A549 (cell line): ENCODE results near the gene MCM10. TPM values are rescaled to one million over a fixed set of nuclear protein-coding genes. Genes with fewer than 3 reads are reported as not detected.
A peak's percentile ranks its signal among the peaks of the same experiment; 100 is the strongest.

Experiments
- ATAC-seq, 2 experiments: fragments of 200-7000 bp in 1 of 2; fragments of >200 bp in 1 of 2; cut with Nextera tagmentation in 1 of 2; cut with Tn5 transposase in 1 of 2; 3 replicates each; pipeline versions ENCODE4 v1.8.0 to v1.9.1; 2018 to 2020; ENCODE audit warnings: mild to moderate bottlenecking in 1 of 2, moderate library complexity in 1 of 2
- CTCF ChIA-PET: fragments of 300-600 bp; sonication (Branson Sonifier 250); formaldehyde crosslinking; extraction: SDS; loops from one replicate; lab custom pipeline; 2021; ENCODE audit warnings: antibody characterized with exemption, inconsistent platforms; lab: Yijun Ruan, JAX
- POLR2A ChIA-PET: fragments of 350-600 bp; formaldehyde crosslinking; extraction: SDS; loops from one replicate; lab custom pipeline; 2021; ENCODE audit warnings: antibody characterized with exemption, inconsistent platforms; lab: Yijun Ruan, JAX
- DNase-seq, 2 experiments: peaks; one replicate each; pipeline versions ENCODE4 v3.0.0 to v3.0.0-alpha.2; 2011 to 2016; ENCODE audit warnings: low read depth in 1 of 2, low spot score in 1 of 2
- FAIRE-seq: peaks from 2 replicates; lab custom pipeline; 2011; peaks lifted over from hg19 to GRCh38; lab: Jason Lieb, UNC
- H3K27ac ChIP-seq, 2 experiments: fragments of >200 bp; sonication (Bioruptor Twin); formaldehyde crosslinking; 3 replicates each; pipeline ENCODE4 v1.5.1; 2016 to 2017
- H3K4me1 ChIP-seq: fragments of >200 bp; sonication (Bioruptor Twin); formaldehyde crosslinking; 3 replicates; pipeline ENCODE4 v1.6.1; 2016
- H3K4me2 ChIP-seq: fragments of >200 bp; sonication (Bioruptor Twin); formaldehyde crosslinking; 3 replicates; pipeline ENCODE4 v1.6.1; 2016
- H3K4me3 ChIP-seq: fragments of >200 bp; sonication (Bioruptor Twin); formaldehyde crosslinking; 3 replicates; pipeline ENCODE4 v1.5.1; 2016
- H3K9me3 ChIP-seq: fragments of >200 bp; sonication (Bioruptor Twin); formaldehyde crosslinking; 3 replicates; pipeline ENCODE4 v1.6.1; 2016
- CBX8 ChIP-seq: fragments of 200-600 bp; sonication (generic); IDR thresholded peaks from 2 replicates; pipeline ENCODE4 v1.6.1; 2016
- CHD4 ChIP-seq: fragments of 200-600 bp; sonication (generic); IDR thresholded peaks from 2 replicates; pipeline ENCODE4 v1.6.1; 2016; ENCODE audit warnings: antibody characterized with exemption, mild to moderate bottlenecking, borderline replicate concordance
- EHF ChIP-seq: fragments of 250-450 bp; sonication (Bioruptor Pico); IDR thresholded peaks from 2 replicates; pipeline ENCODE4 v1.5.0; 2020; ENCODE audit warnings: mild to moderate bottlenecking
- ELK1 ChIP-seq: fragments of 150-350 bp; IDR thresholded peaks from 2 replicates; pipeline ENCODE4 v1.6.1; 2014; ENCODE audit warnings: low read depth, mild to moderate bottlenecking, low read length
- ESRRA ChIP-seq: fragments of 150-350 bp; IDR thresholded peaks from 2 replicates; pipeline ENCODE4 v1.6.1; 2014; ENCODE audit warnings: mild to moderate bottlenecking, low read length, borderline replicate concordance
- FOSL2 ChIP-seq, 2 experiments: fragments of 450-650 bp in 1 of 2; fragments of >200 bp in 1 of 2; sonication (Bioruptor Twin) in 1 of 2; formaldehyde crosslinking; IDR thresholded peaks; 2 replicates each; pipeline versions ENCODE4 v1.5.0 to v1.6.1; 2016 to 2020; ENCODE audit warnings: mild to moderate bottlenecking in 1 of 2, moderate library complexity in 1 of 2
- HDAC2 ChIP-seq: fragments of 200-600 bp; sonication (generic); IDR thresholded peaks from 2 replicates; pipeline ENCODE4 v1.6.1; 2016
- HOXA7 ChIP-seq: fragments of 250-450 bp; sonication (Bioruptor Pico); IDR thresholded peaks from 2 replicates; pipeline ENCODE4 v1.5.0; 2020; ENCODE audit warnings: mild to moderate bottlenecking, moderate library complexity
- MAFK ChIP-seq: fragments of 450-650 bp; IDR thresholded peaks from 2 replicates; pipeline ENCODE4 v1.6.1; 2014; ENCODE audit not compliant: partially characterized antibody
- MAX ChIP-seq: IDR thresholded peaks from 2 replicates; pipeline ENCODE4 v1.6.1; 2012
- NFE2L2 ChIP-seq: fragments of 150-350 bp; conservative IDR thresholded peaks from 2 replicates; pipeline ENCODE4 v1.6.1; 2014; ENCODE audit warnings: low read length
- NPAS2 ChIP-seq: fragments of 250-450 bp; sonication (Bioruptor Pico); IDR thresholded peaks from 2 replicates; pipeline ENCODE4 v1.8.0; 2022; ENCODE audit warnings: mild to moderate bottlenecking, moderate library complexity, borderline replicate concordance
- POLR2AphosphoS2 ChIP-seq: conservative IDR thresholded peaks from 2 replicates; pipeline ENCODE4 v1.6.1; 2012; ENCODE audit warnings: low read length, improper control_type of control experiment, inconsistent platforms
- RAD21 ChIP-seq, 2 experiments: fragments of >200 bp in 1 of 2; sonication (Bioruptor Twin) in 1 of 2; formaldehyde crosslinking in 1 of 2; IDR thresholded peaks in 1 of 2; conservative IDR thresholded peaks in 1 of 2; 2 replicates in 1 of 2; 3 replicates in 1 of 2; pipeline ENCODE4 v1.6.1; 2012 to 2018; ENCODE audit warnings: inconsistent platforms in 1 of 2
- TFCP2L1 ChIP-seq: fragments of 250-450 bp; sonication (Bioruptor Pico); IDR thresholded peaks from 2 replicates; pipeline ENCODE4 v1.5.0; 2021; ENCODE audit warnings: mild to moderate bottlenecking
- WGBS: methylation state at CpG from one replicate; pipeline ENCODE4 v1.1.6; 2017; ENCODE audit errors: missing lambda C conversion rate; 5-methylcytosine and 5-hydroxymethylcytosine counted together
- polyA plus RNA-seq, 4 experiments: library from polyadenylated mRNA; depleted of rRNA in 3 of 4; stranded (reverse); fragments of >200 nt; fragmentation: RNase III in 1 of 4; extraction: RNeasy Plus Mini Kit Qiagen cat#74134 plus additional on column Dnase treatment in 1 of 4; gene quantifications; 2 replicates in 3 of 4; 3 replicates in 1 of 4; pipeline ENCODE4 v1.2.3, GENCODE V29; 2011 to 2017
- TF ChIP-seq, protein P1 (sequence below): IDR thresholded peaks from 2 replicates; pipeline ENCODE4 v1.6.1; 2012
- TF ChIP-seq, protein P2 (sequence below): fragments of 250-450 bp; sonication (Bioruptor Pico); IDR thresholded peaks from 2 replicates; pipeline ENCODE4 v1.5.0; 2021; ENCODE audit warnings: mild to moderate bottlenecking, moderate library complexity, borderline replicate concordance

Gene MCM10
- polyA plus RNA-seq, 2 of the 4 experiments (the other 2 are of a cell fraction): 24.3 to 24.4 TPM

DNA sequence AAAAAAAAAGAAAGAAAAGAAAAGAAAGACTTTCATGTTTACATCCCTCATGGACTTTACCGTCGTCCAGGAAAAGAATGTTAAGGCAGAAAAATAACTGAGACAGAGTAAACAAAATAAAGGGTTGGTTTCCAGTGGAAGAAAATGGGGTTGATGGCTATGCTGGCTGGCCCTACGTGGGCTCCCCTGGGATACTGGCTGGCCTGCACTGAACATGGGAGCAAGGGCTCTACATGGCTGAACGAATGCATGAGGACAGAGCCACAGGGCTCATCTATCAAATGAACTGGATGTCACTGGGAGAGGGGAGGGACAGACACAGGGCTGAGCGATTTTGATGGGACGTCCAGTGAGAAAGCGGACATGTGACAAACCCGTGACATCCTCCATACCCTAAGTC, 75.3 kb downstream of the MCM10 start:
- H3K4me3 ChIP-seq: no peak overlapping the region
- no peak for DNase-seq
- H3K27ac ChIP-seq: no peak overlapping the region
- ChIA-PET CTCF (interaction anchor here (0.6 to 1.4 kb wide), 3 partner anchors 8 to 71 kb away, joined by 3 to 4 read pairs (median 4); no protein-coding TSS in a partner anchor), POLR2A (interaction anchor here (0.6 kb wide), 1 partner anchor 40 kb away, joined by 3 read pairs; no protein-coding TSS in a partner anchor)
- ATAC-seq: no peak
- WGBS: 74% methylated on average over 8 of the region's 8 CpGs
- H3K4me2 ChIP-seq: no peak overlapping the region
- no peak for FAIRE-seq
- no peaks in the 10 kb centered on the region for H3K9me3 ChIP-seq
- TF ChIP-seq HOXA7 (CRISPR knock-in tag): no peak
- TF ChIP-seq RAD21 (conservative IDR thresholded peaks at IDR 0.05 in 1 of 2, IDR thresholded peaks at IDR 0.05 in 1 of 2): no peak
- no peak for TF ChIP-seq NFE2L2
- no peak for TF ChIP-seq POLR2AphosphoS2
- no peaks in the 10 kb centered on the region for H3K4me1 ChIP-seq

DNA sequence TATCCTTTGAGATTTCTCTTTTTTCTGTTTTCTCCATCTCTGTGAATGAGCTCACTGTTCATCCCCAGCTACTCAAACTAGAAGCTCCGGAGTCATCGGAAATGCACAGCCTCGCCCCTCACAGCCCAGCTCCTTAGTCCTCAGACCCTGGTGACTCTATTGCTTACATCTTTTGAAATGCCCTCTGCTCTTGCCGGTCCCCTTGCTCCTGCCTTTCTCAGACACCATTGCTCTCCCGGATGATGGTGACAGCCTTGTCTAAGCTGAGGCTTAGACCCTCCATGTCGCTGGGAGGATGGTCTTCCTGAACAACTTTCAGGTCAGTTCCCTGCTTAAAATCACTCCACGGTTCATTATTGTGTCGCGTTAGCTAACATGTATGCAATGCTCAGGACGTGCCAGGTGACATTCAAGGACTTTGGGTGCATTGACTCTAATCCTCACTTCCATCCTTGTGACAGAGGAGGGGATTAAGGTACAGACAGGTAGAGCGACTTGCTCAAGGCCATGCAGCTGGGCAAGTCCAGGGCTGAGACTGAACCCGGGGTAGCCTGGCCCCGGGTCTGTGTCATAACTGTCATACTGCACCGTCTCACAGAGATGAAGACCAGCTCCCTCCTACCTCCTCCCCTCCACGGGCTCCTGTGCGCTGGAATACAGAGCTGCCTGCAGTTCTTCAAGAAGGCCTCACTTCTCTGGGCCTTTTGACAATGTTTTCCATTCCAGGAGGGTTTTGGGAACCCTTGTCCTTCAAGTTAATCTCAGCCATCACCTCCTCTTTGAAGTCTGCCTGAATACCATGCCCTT, 77.1 kb downstream of the MCM10 start:
- Histone ChIP-seq H3K4me2 (no peak overlapping the region), H3K9me3 (no peaks in the 10 kb centered on the region)
- DNase-seq (no peak), FAIRE-seq (no peak)
- ChIA-PET POLR2A (no interaction called here), CTCF (interaction anchor here (0.7 to 1.3 kb wide), 3 partner anchors 76 to 196 kb away, joined by 3 to 4 read pairs (median 3); no protein-coding TSS in a partner anchor)
- no peak for TF ChIP-seq MAFK
- no peak for TF ChIP-seq CBX8
- TF ChIP-seq, protein P1, sequence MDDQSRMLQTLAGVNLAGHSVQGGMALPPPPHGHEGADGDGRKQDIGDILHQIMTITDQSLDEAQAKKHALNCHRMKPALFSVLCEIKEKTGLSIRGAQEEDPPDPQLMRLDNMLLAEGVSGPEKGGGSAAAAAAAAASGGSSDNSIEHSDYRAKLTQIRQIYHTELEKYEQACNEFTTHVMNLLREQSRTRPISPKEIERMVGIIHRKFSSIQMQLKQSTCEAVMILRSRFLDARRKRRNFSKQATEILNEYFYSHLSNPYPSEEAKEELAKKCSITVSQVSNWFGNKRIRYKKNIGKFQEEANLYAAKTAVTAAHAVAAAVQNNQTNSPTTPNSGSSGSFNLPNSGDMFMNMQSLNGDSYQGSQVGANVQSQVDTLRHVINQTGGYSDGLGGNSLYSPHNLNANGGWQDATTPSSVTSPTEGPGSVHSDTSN: no peak
- no peak for TF ChIP-seq CHD4
- TF ChIP-seq MAX: no peak
- TF ChIP-seq ESRRA: no peak
- TF ChIP-seq TFCP2L1 (CRISPR knock-in tag): no peak
- TF ChIP-seq NPAS2 (CRISPR knock-in tag): no peak
- no peak for TF ChIP-seq HDAC2
- TF ChIP-seq, protein P2, sequence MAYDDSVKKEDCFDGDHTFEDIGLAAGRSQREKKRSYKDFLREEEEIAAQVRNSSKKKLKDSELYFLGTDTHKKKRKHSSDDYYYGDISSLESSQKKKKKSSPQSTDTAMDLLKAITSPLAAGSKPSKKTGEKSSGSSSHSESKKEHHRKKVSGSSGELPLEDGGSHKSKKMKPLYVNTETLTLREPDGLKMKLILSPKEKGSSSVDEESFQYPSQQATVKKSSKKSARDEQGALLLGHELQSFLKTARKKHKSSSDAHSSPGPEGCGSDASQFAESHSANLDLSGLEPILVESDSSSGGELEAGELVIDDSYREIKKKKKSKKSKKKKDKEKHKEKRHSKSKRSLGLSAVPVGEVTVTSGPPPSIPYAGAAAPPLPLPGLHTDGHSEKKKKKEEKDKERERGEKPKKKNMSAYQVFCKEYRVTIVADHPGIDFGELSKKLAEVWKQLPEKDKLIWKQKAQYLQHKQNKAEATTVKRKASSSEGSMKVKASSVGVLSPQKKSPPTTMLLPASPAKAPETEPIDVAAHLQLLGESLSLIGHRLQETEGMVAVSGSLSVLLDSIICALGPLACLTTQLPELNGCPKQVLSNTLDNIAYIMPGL (CRISPR knock-in tag): no peak
- no peak for TF ChIP-seq FOSL2 (IDR thresholded peaks at IDR 0.05)
- no peak for TF ChIP-seq FOSL2 (CRISPR knock-in tag; IDR thresholded peaks at IDR 0.05)
- TF ChIP-seq, all 56 proteins: peak for 0
- peak; percentile 8 to 34; a peak in 3 of 6 replicates for ATAC-seq
- Histone ChIP-seq H3K4me3 (no peak overlapping the region), H3K27ac (no peak overlapping the region), H3K4me1 (no peaks in the 10 kb centered on the region)
- WGBS: 70% methylated on average over 16 of the region's 16 CpGs

DNA sequence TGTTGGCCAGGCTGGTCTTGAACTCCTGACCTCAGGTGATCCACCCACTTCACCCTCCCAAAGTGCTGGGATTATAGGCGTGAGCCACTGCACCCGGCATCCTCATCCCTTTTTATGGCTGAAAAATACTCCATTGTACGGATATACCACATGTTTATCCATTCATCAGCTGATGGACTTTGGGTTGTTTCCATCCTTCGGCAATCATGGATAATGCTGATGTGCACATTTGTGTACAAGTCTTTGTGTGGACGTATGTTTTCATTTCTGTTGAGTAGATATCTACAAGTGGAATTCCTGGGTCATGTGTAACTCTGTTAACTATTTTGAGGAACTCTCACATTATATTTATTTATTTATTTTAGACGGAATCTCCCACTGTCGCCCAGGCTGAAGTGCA, 78.6 kb downstream of the MCM10 start:
- CTCF ChIA-PET: interaction anchor here (1.6 kb wide), 1 partner anchor 11 kb away, joined by 4 read pairs; no protein-coding TSS in a partner anchor
- TF ChIP-seq ELK1 (no peak), MAFK (peak; percentile 34), EHF (CRISPR knock-in tag) (no peak)
- TF ChIP-seq, all 56 proteins: peak for 1
- Histone ChIP-seq H3K27ac (no peak overlapping the region), H3K4me2 (no peak overlapping the region), H3K4me3 (no peak overlapping the region), H3K9me3 (no peaks in the 10 kb centered on the region), H3K4me1 (no peaks in the 10 kb centered on the region)
- POLR2A ChIA-PET: no interaction called here
- FAIRE-seq (no peak), DNase-seq (no peak), ATAC-seq (no peak)
- WGBS: 81% methylated on average over 7 of the region's 7 CpGs
